ENCODE measurements around the gene PRAMEF1. TPM values are rescaled to one million over a fixed set of nuclear protein-coding genes. Genes with fewer than 3 reads are reported as not detected.

Gene PRAMEF1
- total and polyA plus RNA-seq, 10 of the 15 experiments (the other 5 are each of a cell fraction or from before 2014, with no cell fraction given): not detected

DNA sequence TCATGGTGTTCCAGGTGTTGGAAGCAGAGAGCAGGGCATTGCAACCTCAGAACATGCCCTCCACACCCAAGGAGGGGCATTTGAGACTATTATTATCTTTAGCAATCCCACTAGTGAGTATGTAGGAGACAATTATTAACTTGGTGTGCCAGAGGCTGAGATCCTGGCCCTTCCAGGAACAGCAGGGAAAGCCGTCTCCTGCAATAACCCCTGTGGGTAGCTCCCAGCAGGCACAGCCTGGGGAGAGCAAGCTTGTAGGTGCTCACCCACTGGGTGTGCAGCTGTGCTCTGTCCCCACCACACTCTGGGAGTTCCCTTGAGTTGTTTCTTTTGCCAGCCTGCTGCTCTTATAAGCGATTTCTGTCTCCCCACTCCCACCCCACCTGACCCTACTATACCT, 34.9 kb upstream of the PRAMEF1 start (continued):
- TF ChIP-seq, protein P1, sequence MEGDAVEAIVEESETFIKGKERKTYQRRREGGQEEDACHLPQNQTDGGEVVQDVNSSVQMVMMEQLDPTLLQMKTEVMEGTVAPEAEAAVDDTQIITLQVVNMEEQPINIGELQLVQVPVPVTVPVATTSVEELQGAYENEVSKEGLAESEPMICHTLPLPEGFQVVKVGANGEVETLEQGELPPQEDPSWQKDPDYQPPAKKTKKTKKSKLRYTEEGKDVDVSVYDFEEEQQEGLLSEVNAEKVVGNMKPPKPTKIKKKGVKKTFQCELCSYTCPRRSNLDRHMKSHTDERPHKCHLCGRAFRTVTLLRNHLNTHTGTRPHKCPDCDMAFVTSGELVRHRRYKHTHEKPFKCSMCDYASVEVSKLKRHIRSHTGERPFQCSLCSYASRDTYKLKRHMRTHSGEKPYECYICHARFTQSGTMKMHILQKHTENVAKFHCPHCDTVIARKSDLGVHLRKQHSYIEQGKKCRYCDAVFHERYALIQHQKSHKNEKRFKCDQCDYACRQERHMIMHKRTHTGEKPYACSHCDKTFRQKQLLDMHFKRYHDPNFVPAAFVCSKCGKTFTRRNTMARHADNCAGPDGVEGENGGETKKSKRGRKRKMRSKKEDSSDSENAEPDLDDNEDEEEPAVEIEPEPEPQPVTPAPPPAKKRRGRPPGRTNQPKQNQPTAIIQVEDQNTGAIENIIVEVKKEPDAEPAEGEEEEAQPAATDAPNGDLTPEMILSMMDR (IDR thresholded peaks at IDR 0.05 in 2 of 3, conservative IDR thresholded peaks at IDR 0.05 in 1 of 3; ENCODE audit: control insufficient read depth in 2 of 3, extremely low read depth in 1 of 3, insufficient read depth in 1 of 3, low read depth in 3 of 3, low read length in 3 of 3): no peak
- TF ChIP-seq ZNF622 (IDR thresholded peaks at IDR 0.05): no peak

DNA sequence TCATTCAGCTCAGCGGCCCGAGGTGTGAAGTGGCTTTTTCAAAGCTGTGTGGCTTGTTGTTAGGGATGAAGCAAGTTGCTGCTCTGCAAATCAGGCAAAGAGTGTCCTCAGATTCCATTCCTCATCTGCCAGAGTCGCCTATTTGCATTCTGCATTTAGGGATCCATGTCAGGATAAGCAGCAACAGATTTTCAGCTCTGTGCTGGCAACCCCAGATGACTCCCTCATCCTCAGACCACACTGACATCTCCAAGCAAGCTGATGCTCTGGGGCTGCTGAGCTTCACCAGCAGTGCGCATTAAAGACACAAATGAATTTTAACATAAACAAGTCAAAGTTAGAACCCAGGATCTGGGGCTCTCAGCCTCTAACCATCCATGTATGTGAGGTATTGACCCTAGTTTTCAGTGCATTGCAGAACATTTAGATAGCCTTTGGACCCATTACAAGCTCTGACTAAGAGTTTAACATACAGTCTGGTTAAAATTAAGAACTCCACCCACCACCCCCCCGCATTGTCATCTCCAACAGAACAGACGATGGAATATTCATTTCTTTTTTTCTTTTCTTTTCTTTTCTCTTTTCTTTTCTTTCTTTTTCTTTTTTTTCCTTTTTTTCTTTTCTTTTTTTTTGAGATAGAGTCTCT, 34.3 kb upstream of the PRAMEF1 start:
- H3K9me3 ChIP-seq (replicated peaks; ENCODE audit: control insufficient read depth, insufficient read depth, low read length): no peaks in the 10 kb centered on the region
- H3K9ac ChIP-seq (ENCODE audit: control insufficient read depth, insufficient read depth, low read length): no peak overlapping the region
- no peak overlapping the region for H3K27ac ChIP-seq (ENCODE audit: control insufficient read depth, insufficient read depth)
- H3K4me3 ChIP-seq: no peak overlapping the region
- ChIA-PET SMC1A (ENCODE audit: uncharacterized antibody, unreplicated experiment) (no interaction called here), RAD21 (ENCODE audit: unreplicated experiment) (no interaction called here), CTCF (no interaction called here), POLR2A (no interaction called here)
- peaks cover 1 to 3% of the 10 kb centered on the region in 2 experiments; a peak in 3 of 4 replicates for H3K27me3 ChIP-seq (replicated peaks in 1 of 2; ENCODE audit: control insufficient read depth in 2 of 2, insufficient read depth in 2 of 2, low read length in 1 of 2)
- in situ Hi-C loops (cut with MboI) (no loop called here), intact Hi-C loops (cut with micrococcal nuclease; ENCODE audit: unreplicated experiment) (no loop called here)
- H3K36me3 ChIP-seq (ENCODE audit: control insufficient read depth in 2 of 2, insufficient read depth in 2 of 2, low read length in 1 of 2): no peaks in the 10 kb centered on the region
- no peak overlapping the region for H2AFZ ChIP-seq (ENCODE audit: control insufficient read depth, low read depth, low read length)
- no peaks in the 10 kb centered on the region for H4K20me1 ChIP-seq (ENCODE audit: control insufficient read depth, insufficient read depth)
- no peak for ATAC-seq
- no peaks in the 10 kb centered on the region for H3K79me2 ChIP-seq (ENCODE audit: control insufficient read depth, insufficient read depth, low read length)
- FAIRE-seq: no peak
- no peak overlapping the region for H3K4me2 ChIP-seq (ENCODE audit: control insufficient read depth, insufficient read depth)
- H3K4me1 ChIP-seq (ENCODE audit: control insufficient read depth, insufficient read depth, low read length): no peaks in the 10 kb centered on the region
- no TSS peak for BruUV-seq (replicated peaks)
- WGBS (ENCODE audit: insufficient coverage, insufficient replicate concordance, low lambda C conversion rate, missing lambda C conversion rate): 34% methylated on average over 6 of the region's 6 CpGs
- no peak for DNase-seq (ENCODE audit: low read depth, low spot score)
- TF ChIP-seq NFXL1 (IDR thresholded peaks at IDR 0.05; ENCODE audit: borderline replicate concordance) (no peak), MYC (IDR thresholded peaks at IDR 0.05; ENCODE audit: insufficient read depth, insufficient read length, insufficient replicate concordance, low read length, severe bottlenecking) (no peak), SUZ12 (IDR thresholded peaks at IDR 0.05; ENCODE audit: unreplicated experiment) (no peak), FOS (IDR thresholded peaks at IDR 0.05; ENCODE audit: borderline replicate concordance, extremely low read depth, insufficient read length) (no peak), ZNF207 (IDR thresholded peaks at IDR 0.05; ENCODE audit: borderline replicate concordance) (no peak), TARDBP (IDR thresholded peaks at IDR 0.05; ENCODE audit: borderline replicate concordance) (no peak), MYB (IDR thresholded peaks at IDR 0.05; ENCODE audit: borderline replicate concordance, low read depth, low read length) (no peak), BACH1 (IDR thresholded peaks at IDR 0.05; ENCODE audit: borderline replicate concordance) (no peak)
- TF ChIP-seq, protein P2, sequence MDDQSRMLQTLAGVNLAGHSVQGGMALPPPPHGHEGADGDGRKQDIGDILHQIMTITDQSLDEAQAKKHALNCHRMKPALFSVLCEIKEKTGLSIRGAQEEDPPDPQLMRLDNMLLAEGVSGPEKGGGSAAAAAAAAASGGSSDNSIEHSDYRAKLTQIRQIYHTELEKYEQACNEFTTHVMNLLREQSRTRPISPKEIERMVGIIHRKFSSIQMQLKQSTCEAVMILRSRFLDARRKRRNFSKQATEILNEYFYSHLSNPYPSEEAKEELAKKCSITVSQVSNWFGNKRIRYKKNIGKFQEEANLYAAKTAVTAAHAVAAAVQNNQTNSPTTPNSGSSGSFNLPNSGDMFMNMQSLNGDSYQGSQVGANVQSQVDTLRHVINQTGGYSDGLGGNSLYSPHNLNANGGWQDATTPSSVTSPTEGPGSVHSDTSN (IDR thresholded peaks at IDR 0.05; ENCODE audit: insufficient replicate concordance, low read depth, low read length): no peak
- TF ChIP-seq, protein P3, sequence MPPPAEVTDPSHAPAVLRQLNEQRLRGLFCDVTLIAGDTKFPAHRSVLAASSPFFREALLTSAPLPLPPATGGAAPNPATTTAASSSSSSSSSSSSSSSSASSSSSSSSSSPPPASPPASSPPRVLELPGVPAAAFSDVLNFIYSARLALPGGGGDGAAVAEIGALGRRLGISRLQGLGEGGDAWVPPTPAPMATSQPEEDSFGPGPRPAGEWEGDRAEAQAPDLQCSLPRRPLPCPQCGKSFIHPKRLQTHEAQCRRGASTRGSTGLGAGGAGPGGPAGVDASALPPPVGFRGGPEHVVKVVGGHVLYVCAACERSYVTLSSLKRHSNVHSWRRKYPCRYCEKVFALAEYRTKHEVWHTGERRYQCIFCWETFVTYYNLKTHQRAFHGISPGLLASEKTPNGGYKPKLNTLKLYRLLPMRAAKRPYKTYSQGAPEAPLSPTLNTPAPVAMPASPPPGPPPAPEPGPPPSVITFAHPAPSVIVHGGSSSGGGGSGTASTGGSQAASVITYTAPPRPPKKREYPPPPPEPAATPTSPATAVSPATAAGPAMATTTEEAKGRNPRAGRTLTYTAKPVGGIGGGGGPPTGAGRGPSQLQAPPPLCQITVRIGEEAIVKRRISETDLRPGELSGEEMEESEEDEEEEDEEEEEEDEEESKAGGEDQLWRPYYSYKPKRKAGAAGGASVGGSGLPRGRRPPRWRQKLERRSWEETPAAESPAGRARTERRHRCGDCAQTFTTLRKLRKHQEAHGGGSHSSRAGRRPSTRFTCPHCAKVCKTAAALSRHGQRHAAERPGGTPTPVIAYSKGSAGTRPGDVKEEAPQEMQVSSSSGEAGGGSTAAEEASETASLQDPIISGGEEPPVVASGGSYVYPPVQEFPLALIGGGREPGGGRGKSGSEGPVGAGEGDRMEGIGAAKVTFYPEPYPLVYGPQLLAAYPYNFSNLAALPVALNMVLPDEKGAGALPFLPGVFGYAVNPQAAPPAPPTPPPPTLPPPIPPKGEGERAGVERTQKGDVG (CRISPR knock-in tag; IDR thresholded peaks at IDR 0.05): no peak
